NT2/D1 (cell line): ENCODE results near the gene CHST12.
"Not testable (repeated sequence)": the region's sequence is repeated elsewhere in the genome, so short reads cannot be mapped to it uniquely, and the experiment has no call there.

ENCODE experiments used
- YY1 ChIP-seq: IDR thresholded peaks from 2 replicates; pipeline ENCODE4 v1.6.1; 2011; ENCODE audit not compliant: insufficient read length, insufficient read depth
- ZNF274 ChIP-seq: IDR thresholded peaks from 2 replicates; pipeline ENCODE4 v1.6.1; 2011; ENCODE audit warnings: mild to moderate bottlenecking, low read depth, low read length

DNA sequence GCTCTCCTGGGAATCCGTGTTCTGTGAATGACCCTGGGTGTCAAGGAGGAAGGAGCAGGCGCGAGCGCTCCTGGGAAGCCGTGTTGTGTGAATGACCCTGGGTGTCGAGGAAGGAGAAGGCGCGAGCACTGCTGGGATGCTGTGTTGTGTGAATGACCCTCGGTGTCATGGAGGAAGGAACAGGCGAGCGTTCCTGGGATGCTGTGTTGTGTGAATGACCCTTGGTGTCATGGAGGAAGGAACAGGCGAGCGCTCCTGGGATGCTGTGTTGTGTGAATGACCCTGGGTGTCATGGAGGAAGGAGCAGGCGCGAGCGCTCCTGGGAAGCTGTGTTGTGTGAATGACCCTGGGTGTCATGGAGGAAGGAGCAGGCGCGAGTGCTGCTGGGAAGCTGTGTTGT, 25.3 kb upstream of the CHST12 start:
- TF ChIP-seq ZNF274, YY1: not testable (repeated sequence)
